Subcutaneous abdominal adipose tissue (tissue), 5 donors: ENCODE measurements around the gene CHST14.

Source experiments
- H3K27ac ChIP-seq: one replicate; pipeline ENCODE4 v1.7.0; 2013; ENCODE audit warnings: low read depth, mild to moderate bottlenecking, inconsistent platforms, low read length, moderate library complexity
- H3K27me3 ChIP-seq, 5 donors: one replicate each; pipeline ENCODE4 v1.7.0; 2013; ENCODE audit warnings: low read length in 5 of 5, inconsistent platforms in 1 of 5; ENCODE audit not compliant: control insufficient read depth in 5 of 5, insufficient read depth in 4 of 5
- H3K36me3 ChIP-seq, 5 donors: one replicate each; pipeline ENCODE4 v1.7.0; 2013; ENCODE audit warnings: low read length in 5 of 5; ENCODE audit not compliant: control insufficient read depth in 5 of 5, insufficient read depth in 5 of 5
- H3K4me1 ChIP-seq, 5 donors: one replicate each; pipeline ENCODE4 v1.7.0; 2013; ENCODE audit warnings: low read length in 5 of 5, mild to moderate bottlenecking in 3 of 5, moderate library complexity in 1 of 5; ENCODE audit not compliant: control insufficient read depth in 5 of 5, insufficient read depth in 5 of 5
- H3K4me3 ChIP-seq, 5 donors: one replicate each; pipeline ENCODE4 v1.7.0; 2013; ENCODE audit warnings: low read length in 5 of 5, low read depth in 1 of 5
- H3K9ac ChIP-seq, 5 donors: one replicate each; pipeline ENCODE4 v1.7.0; 2013; ENCODE audit warnings: low read length in 5 of 5, mild to moderate bottlenecking in 4 of 5, moderate library complexity in 3 of 5
- H3K9me3 ChIP-seq, 5 donors: one replicate each; pipeline ENCODE4 v1.7.0; 2013; ENCODE audit warnings: low read length in 5 of 5; ENCODE audit not compliant: control insufficient read depth in 5 of 5
- donor health status: healthy.
- donor health status: healthy.
- donor health status: healthy.
- donor health status: healthy.
- donor health status: healthy.

CHST14 gene

DNA sequence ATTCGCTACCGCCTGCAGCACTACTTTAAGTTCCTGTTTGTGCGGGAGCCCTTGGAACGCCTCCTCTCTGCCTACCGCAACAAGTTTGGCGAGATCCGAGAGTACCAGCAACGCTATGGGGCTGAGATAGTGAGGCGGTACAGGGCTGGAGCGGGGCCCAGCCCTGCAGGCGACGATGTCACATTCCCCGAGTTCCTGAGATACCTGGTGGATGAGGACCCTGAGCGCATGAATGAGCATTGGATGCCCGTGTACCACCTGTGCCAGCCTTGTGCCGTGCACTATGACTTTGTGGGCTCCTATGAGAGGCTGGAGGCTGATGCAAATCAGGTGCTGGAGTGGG lies 995 bp downstream of the CHST14 start:
- H3K36me3 ChIP-seq = peaks cover 0 to 9% (median 5%) of the 10 kb centered on the region in 5 donors
- H3K27me3 ChIP-seq = no peaks in the 10 kb centered on the region
- peak overlapping the region; percentile 62 to 96 (median 88) for H3K4me3 ChIP-seq
- peaks cover 4 to 29% (median 22%) of the 10 kb centered on the region in 5 donors for H3K4me1 ChIP-seq
- peak overlapping the region in 4 of 5 donors; percentile 72 to 93 (median 82) for H3K9ac ChIP-seq
- no peaks in the 10 kb centered on the region for H3K9me3 ChIP-seq
- no peak overlapping the region for H3K27ac ChIP-seq

DNA sequence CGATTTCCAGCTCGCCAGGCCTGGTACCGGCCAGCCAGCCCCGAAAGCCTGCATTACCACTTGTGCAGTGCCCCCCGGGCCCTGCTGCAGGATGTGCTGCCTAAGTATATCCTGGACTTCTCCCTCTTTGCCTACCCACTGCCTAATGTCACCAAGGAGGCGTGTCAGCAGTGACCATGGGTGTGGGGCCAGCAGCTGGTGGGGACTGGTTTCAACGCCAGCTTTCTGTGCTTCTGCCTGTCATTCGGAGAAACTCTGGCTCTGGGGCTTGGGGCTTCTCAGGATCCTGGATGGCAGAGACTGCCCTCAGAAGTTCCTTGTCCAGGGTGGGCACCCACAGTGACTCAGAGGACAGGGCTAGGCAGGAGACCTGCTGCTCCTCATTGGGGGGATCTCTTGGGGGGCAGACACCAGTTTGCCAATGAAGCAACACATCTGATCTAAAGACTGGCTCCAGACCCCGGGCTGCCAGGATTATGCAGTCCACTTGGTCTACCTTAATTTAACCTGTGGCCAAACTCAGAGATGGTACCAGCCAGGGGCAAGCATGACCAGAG lies 1.5 kb downstream of the CHST14 start:
- Histone ChIP-seq H3K9me3 (no peaks in the 10 kb centered on the region), H3K27me3 (no peaks in the 10 kb centered on the region), H3K4me3 (peak overlapping the region; percentile 62 to 96 (median 88)), H3K9ac (peak overlapping the region in 3 of 5 donors; percentile 74 to 93 (median 90)), H3K4me1 (peaks cover 4 to 25% (median 22%) of the 10 kb centered on the region in 5 donors), H3K27ac (no peak overlapping the region), H3K36me3 (peaks cover 0 to 4% (median under 1%) of the 10 kb centered on the region in 5 donors)

DNA sequence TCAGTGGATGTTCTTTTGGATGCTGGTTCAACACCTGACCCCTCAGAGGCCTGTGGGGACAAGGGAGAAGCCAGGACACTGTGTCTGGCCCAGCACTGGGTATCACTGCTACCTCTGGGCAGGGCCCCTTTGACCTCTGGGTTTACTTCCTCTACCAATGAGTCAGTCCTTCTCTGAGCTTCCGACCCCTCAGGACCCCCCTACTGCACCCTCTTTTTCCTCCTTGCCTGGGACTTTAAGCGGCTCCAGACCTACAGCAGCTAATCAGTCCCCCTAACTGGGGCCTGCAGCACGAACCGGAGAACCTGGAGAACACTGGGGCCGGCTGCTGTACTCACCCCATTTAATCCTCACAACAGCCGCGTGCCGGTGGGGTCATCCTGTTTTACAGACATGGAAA lies 3.8 kb downstream of the CHST14 start:
- Histone ChIP-seq H3K4me1 (peaks cover 4 to 24% (median 22%) of the 10 kb centered on the region in 5 donors), H3K27me3 (peaks cover 0 to 10% (median 4%) of the 10 kb centered on the region in 5 donors), H3K27ac (no peak overlapping the region), H3K9me3 (no peaks in the 10 kb centered on the region), H3K9ac (no peak overlapping the region), H3K36me3 (no peaks in the 10 kb centered on the region), H3K4me3 (no peak overlapping the region)

DNA sequence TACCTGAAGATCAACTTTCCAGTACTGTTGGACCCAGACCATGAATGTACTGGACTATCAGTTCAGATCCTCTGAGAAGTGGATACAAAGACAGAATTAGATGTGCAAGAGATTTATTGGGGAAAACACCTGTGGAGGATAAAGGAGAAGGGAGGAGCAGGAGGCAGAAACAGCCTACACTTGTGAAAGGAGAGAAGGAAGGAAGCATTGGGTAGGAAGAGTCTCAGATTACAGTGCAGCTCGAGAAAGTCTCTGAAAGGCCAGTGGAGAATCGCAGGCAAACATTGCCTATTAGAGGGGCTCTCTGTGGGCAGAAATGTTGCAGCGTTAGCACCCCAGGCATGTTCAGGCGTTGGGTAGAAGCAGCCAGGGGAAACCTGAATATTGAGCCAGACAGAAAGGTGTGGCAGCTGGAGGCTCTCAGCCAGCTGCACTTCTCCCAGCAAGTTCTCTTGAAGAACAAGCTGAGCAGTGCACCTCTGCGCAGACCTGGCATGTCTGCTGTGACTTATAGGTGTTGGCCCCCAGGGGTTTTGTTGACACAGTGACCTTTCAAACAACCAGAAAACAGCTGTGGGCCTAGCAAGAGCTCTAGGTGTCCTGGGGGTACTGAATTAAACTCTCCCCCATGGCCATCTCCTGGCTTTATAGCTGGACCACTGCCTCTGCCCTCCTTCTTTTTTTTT lies 7.0 kb downstream of the CHST14 start:
- Histone ChIP-seq H3K4me3 (no peak overlapping the region), H3K27ac (no peak overlapping the region), H3K36me3 (no peaks in the 10 kb centered on the region), H3K9me3 (no peaks in the 10 kb centered on the region), H3K4me1 (no peaks in the 10 kb centered on the region), H3K27me3 (peaks cover 0 to 13% (median 4%) of the 10 kb centered on the region in 5 donors), H3K9ac (no peak overlapping the region)

DNA sequence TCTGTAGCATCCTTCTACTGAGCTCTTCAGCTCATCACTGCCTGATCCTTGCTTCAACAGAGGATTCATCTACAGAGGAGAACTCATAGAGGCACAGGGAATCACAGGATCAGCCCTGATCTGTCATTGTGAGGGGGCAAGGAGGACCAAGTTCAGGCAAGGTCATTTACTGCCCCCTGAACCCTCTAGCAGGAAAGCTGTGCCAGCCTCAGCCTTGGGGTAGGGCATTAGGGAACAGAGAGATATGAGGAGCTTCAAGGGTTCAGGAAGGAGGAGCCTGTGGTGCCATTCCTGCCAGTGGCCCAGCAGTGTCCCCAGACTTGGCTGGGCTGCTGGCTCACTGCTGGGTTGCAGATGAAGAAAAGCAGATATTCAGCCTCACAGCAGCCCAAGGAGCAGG lies 8.2 kb downstream of the CHST14 start:
- no peaks in the 10 kb centered on the region for H3K36me3 ChIP-seq
- H3K9me3 ChIP-seq = no peaks in the 10 kb centered on the region
- no peaks in the 10 kb centered on the region for H3K4me1 ChIP-seq
- no peak overlapping the region for H3K9ac ChIP-seq
- H3K4me3 ChIP-seq = no peak overlapping the region
- peaks cover 0 to 13% (median 4%) of the 10 kb centered on the region in 5 donors for H3K27me3 ChIP-seq
- no peak overlapping the region for H3K27ac ChIP-seq

DNA sequence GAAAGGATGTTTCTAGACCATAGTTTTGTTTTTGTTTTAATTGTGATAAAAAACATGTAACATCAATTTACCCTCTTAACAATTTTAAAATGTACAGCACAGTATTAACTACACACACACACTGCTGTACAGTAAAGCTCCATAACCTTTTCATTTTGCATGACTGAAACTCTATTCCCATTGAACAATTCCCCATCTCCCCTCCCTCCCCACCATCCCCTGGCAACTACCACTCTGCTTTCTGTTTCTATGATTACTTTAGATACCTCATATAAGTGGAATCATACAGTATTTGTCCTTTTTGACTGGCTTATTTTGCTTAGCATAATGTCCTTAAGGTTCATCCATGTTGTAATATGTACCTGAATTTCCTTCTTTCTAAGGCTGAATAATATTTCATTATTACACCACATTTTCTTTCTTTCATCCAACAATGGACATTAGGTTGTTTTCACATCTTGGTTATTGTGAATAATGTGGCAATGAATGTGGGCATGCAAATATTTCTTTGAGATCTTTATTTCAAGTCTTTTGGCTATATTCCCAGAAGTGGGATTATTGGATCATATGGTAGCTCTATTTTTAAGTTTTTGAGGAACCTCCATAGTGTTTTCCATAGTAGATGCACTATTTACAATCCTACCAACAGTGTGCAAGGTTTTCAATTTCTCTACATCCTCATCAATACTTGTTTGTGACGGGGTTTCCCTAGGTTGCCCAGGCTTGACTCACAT lies 10.7 kb downstream of the CHST14 start:
- Histone ChIP-seq H3K27me3 (peaks cover 0 to 13% (median 4%) of the 10 kb centered on the region in 5 donors), H3K36me3 (no peaks in the 10 kb centered on the region), H3K4me1 (no peaks in the 10 kb centered on the region), H3K9ac (no peak overlapping the region), H3K27ac (no peak overlapping the region), H3K4me3 (no peak overlapping the region), H3K9me3 (no peaks in the 10 kb centered on the region)

DNA sequence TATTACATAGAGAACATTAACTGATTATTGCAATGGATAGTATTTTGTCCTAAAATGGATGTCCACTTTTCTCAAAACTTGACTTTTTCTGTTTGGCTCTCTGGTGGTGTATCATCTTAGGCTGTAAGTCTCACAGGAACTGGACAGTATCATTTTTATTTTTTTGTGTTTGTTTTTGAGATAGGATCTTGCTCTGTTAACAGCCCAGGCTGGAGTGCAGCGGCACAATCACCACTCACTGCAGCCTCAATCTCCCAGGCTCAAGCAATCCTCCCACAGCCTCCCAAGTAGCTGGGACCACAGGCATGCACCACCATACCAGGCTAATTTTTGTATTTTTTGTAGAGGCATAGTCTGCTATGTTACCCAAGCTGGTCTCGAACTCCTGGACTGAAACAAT lies 13.1 kb downstream of the CHST14 start:
- Histone ChIP-seq H3K9me3 (no peaks in the 10 kb centered on the region), H3K4me1 (no peaks in the 10 kb centered on the region), H3K9ac (no peak overlapping the region), H3K27me3 (peaks cover 0 to 8% (median 3%) of the 10 kb centered on the region in 5 donors), H3K4me3 (no peak overlapping the region), H3K27ac (no peak overlapping the region), H3K36me3 (no peaks in the 10 kb centered on the region)

DNA sequence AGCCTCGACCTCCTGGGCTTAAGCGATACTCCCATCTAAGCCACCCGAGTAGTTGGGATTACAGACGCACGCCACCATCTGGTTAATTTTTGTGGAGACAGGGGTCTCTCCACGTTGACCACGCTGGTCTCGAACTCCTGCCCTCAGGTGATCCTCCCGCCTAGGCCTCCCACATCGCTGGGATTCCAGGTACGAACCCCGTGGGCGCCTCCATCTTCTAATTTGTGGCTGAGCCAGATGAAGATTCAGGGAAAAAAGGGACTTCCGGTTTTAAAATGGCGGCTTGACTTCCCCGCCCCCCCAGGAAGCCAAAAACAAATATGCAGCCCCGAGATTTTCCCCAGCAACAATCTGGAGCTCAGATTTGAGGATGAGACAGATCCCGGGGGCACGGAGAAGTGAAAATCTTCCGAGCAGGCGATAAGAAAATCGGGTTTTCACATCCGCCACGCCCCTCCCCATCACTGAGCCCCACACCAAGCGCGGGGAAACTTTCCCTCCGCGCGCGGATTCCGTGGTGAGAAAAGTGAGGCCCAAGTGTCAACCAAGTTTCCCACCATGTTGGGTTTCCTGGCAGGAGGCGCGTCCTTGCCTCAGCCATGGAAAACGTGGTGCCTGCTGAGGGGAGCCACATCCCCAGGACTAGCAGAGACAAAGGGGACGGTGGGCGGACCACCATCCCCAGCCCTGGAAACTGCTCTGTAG lies 15.4 kb downstream of the CHST14 start:
- H3K4me3 ChIP-seq = no peak overlapping the region
- no peaks in the 10 kb centered on the region for H3K36me3 ChIP-seq
- no peak overlapping the region for H3K27ac ChIP-seq
- H3K27me3 ChIP-seq = peaks cover 0 to 3% (median 0%) of the 10 kb centered on the region in 5 donors
- no peaks in the 10 kb centered on the region for H3K9me3 ChIP-seq
- H3K9ac ChIP-seq = no peak overlapping the region
- no peaks in the 10 kb centered on the region for H3K4me1 ChIP-seq

DNA sequence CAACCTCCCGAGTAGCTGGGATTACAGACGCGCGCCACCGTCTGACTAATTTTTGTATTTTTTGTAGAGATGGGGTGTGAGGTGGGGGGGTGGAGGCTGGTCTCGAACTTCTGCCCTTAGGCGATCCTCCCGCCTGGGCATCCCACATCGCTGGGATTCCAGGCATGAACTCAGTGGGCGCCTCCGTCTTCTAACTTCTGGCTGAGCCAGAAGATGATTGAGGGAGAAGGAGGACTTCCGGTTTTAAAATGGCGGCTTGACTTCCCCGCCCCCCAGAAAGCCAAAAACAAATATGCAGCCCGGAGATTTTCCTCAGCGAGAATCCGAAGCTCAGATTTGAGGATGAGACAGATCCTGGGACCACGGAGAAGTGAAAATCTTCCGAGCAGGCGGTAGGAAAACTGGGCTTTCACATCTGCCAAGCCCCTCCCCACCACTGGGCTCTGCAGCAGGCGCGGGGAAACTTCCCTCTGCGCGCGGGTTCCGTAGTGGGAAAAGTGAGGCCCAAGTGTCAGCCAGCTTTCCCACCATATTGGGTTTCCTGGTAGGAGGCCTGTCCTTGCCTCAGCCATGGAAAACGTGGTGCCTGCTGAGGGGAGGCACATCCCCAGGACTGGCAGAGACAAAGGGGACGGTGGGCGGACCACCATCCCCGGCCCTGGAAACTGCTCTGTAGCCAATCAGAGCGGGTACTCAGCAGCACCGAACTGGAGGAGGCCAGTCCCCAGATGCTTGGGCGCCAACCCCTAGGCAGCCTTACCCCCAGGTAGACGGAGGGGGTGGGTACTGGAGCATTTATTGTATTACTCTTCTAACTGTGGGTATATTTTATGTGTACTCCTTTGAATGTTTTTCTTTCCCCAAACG lies 17.3 kb downstream of the CHST14 start:
- Histone ChIP-seq H3K27me3 (peaks cover 0 to 3% (median 0%) of the 10 kb centered on the region in 5 donors), H3K4me1 (no peaks in the 10 kb centered on the region), H3K27ac (no peak overlapping the region), H3K36me3 (no peaks in the 10 kb centered on the region), H3K9ac (no peak overlapping the region), H3K4me3 (no peak overlapping the region), H3K9me3 (no peaks in the 10 kb centered on the region)
